GM18511 (cell line): ENCODE measurements around the gene GAL.

Source experiments
- ATAC-seq: cut with Tn5 transposase; IDR thresholded peaks from one replicate; pipeline ENCODE4 v1.9.1; 2021; ENCODE audit warnings: mild to moderate bottlenecking, moderate library complexity; ENCODE audit not compliant: unreplicated experiment

Gene GAL

DNA sequence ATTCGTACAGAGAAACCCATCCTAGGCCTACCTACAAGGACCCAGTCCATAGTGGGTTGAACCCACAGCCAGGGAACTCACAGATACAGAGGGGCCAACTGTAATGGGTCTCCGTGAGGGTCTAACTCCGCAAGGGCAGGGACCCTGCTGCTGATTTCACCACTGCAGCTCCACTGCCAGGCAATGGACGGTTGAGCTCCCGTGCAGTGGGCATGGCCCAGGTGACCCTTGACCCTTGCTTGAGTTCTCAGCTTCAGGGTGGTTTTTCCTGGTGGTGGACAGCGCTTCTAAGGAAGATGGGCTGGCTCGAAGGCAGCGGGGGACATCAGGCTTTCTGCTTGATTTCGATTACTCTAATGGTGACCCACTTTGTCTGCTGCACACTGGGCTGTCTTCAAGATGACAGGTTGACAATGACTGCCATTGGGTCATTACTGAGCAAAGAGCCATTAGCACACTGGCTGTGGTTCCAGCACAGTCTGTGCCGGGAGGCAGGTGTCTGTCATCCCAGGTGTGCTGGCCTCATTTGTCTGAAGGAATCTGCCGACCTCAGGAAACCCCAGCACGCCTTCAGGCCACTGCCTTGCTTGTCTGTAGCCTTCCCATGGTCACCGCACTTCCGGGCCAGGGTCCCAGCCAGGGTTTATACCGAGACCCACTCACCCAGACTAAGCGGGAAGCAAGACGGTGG, 3.7 kb upstream of the GAL start:
- ATAC-seq: no peak

DNA sequence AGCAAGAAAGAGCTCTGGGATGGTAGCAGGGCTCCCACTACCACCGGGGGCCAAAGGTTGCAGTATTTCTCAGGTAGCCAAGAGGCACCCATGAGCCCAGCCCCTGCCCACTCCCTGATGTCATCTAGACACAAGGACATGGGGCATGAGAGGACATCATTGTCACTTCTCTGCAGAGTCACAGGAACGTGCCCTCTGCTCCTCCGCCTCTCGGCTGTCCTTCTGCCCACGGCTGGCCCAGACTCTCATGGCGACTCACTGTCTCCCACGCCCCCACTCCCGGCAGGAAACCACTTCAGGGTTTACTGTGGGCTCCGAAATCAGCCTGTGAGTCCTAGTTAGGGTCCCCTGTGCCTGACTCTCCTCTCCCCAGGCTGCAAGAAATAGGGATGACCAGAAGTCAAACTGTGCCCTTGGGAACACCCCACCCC, 1.8 kb upstream of the GAL start:
- ATAC-seq: no peak

DNA sequence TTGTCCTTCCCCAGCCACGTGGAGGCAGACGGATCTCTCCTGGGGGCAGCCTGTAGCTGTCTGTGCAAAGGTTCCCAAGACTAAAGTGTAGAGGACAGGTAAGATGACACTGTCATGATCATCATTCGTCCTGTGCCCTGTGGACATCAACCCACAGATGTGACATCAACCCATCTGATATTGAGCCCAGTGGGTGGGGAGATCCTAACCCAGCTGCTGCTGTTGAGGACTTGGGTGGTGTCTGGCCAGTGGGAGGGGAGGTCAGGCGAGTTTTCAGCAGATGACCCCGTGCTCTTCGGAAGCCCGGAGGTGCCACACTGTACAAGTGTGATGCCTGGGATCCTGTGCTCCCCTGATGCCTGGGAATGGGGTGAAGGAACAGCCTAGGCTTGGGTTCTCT, 1.2 kb upstream of the GAL start:
- no peak for ATAC-seq

DNA sequence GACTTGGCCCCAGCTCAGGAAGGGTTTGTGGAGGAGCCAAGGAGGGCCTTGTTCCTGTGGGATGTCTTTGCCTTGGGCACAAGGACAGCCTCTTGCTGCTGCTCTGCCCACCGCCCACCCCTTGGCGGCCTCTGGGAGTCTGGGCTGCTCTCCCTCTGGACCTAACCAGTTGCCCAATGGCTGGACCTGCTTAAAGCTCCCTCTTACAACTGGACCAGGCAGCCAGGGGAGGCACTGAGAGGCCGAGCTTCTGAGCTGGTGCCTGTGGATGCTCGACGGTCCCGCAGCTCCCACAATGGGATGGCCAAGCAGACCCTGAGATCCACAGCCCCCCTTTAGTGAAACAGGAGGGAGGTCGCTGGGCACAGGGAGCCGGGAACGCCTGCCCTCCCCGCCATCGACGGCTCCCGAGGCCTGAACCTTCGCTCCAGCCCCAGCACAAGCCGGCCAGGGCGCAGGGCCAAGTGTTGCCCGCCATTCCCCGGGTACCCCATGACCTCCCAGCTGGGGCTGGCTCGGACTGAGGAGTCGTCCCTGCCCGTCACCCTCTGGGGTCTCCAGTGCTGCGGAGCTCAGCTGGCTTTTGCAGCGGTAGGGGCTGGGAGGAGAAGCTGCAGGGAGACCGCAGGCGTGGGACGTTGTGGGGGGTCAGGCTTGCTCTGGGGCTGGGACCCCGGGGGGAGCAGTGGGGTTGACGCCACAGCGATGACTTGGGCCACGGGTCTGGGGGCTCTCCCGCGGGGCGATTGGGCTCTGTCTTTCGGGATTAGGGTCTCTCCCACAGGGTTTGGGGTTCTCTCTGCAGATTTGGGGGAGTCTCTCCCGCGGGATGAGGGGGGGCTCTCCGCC, 584 bp upstream of the GAL start:
- ATAC-seq: no peak

DNA sequence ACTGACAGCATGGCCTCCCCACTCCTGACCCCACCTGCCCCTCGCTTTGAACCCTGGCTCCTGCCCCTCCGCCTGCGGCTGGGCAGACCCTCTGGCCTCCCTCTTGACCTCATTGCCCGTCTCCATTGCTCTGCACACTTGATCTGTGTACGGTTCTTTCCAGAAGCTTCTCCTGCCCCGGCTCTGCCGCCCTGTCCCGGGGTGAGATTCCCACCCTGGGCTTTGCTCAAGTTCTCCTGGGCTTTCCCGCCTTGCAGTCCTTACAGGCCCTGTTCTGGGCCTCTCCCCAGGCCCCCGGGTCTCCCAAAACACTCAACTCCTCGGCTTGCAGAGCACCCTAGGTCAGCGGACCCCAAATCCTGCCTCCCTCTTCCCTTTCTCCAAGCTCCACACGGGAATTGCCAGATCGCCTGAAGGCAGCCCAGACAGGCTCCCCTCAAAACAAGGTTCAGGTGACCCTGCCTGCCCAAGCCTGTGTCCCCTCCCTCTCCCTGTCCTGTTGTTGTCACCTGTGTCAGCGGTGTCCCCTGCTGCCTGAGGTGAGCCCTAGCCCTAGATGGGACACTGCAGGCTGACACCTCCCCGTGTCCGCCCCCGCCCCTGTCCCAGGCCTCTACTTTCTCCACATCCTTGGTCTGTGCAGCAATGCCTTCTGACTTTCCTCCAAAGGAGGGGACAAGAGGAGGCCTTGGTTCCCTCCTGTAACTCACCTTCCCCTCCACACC, 1.5 kb downstream of the GAL start:
- no peak for ATAC-seq

DNA sequence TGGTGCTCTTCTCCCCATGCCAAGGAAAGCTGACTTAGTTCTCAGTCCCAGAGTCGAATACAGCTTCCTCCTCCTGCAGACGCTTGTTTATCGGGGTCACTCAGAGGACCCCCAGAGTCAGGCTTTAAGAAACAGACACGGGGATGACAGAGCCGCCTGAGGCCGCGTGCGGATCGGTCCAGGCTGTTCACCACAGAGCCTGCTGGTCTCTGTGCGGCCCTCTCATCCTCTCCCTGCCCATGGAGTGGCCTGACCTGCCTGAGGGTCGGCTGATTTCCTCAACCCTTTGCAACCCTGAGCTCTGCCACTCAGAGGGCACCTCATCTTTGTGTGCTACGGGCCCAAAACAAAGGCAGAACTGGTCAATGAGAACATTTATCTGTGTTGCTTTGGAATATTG, 2.1 kb downstream of the GAL start:
- ATAC-seq: no peak

DNA sequence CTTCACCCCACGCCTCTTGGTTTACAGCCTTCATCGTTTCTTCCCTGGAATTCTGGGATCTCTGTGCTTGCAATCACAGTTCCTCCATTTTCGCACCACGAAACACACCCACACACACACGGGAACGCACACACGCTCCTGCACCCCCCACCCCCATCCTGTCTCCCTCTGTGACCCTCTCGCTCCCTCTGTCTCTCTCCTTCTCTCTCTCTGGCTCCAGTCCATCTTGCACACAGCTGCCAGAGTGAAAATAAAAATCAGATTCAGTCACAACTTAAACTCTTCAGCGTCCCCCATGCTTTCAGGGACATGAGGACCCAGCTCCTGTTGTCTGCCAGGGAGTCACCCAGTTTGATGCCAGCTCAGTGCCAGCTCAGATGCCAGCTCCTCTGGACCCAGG, 3.0 kb downstream of the GAL start:
- ATAC-seq: no peak

DNA sequence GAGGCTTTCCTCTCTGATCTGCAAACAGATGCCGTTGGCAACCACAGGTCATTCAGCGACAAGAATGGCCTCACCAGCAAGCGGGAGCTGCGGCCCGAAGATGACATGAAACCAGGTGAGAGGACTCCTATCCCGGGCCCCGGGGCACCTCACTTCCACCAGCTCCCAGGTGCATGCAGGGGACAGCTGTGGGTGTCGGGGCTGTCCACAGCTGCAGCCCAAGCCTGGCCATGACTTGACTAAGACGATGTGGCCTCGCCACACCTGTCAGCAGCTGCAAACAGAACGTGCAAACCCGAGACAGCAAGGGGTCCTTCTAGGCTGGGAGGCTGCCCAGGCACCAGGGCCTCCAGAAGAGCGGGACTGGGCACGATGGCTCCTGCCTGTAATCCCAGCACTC, 3.6 kb downstream of the GAL start:
- ATAC-seq: no peak

DNA sequence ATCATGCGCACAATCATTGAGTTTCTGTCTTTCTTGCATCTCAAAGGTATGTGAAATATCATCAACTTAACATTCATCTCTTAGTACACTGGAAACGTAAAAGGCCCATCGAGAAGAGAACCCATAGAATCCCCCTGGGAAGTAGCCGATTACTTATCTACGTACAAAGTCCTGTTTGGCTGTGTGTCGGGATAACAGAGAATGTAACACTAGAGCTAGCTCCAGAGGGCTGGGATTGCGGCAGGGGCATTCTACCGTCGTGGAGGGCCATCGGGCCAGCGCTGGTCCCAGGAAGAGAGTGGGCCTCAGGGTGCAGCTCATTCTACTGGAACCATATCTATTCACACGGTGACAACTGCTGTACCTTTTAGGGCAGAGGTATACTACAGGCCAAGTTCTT, 4.5 kb downstream of the GAL start:
- no peak for ATAC-seq

DNA sequence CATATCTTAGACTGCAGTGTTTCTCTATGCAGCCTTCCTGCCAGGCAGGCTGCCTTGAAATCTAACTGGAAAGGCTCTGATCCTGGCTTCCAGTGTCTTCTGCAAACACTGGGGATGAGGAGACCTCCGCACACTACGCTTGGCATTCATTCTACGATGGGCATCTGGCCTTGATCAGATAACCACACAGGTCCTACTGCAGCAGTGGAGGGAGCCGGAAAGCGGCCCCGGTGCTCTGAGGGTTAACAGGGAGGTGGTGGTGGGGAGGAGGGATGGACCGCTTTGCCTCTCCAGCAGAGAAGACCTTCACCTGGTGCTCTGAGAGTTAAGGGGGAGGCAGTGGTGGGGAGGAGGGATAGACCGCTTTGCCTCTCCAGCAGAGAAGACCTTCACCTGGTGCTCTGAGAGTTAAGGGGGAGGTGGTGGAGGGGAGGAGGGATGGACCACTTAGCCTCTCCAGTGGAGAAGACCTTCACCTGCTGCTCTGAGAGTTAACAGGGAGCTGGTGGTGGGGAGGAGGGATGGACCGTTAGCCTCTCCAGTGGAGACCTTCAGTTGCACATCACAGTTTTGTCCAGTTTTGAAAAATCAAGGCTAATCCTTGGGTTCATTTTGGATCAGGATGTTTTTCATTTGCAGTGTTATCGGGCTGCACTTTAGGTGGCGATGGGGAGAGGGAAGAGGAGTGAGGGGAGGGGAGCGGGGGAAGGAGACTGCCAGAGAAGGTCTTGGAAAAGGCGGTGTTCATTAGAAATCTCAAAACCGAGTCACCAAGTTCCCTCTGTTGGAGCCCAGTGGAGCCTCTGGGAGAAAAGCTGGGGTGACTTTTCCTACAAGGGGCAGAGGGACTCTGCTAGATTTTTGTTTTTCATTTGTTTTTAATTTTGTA, 5.6 kb downstream of the GAL start:
- no peak for ATAC-seq

DNA sequence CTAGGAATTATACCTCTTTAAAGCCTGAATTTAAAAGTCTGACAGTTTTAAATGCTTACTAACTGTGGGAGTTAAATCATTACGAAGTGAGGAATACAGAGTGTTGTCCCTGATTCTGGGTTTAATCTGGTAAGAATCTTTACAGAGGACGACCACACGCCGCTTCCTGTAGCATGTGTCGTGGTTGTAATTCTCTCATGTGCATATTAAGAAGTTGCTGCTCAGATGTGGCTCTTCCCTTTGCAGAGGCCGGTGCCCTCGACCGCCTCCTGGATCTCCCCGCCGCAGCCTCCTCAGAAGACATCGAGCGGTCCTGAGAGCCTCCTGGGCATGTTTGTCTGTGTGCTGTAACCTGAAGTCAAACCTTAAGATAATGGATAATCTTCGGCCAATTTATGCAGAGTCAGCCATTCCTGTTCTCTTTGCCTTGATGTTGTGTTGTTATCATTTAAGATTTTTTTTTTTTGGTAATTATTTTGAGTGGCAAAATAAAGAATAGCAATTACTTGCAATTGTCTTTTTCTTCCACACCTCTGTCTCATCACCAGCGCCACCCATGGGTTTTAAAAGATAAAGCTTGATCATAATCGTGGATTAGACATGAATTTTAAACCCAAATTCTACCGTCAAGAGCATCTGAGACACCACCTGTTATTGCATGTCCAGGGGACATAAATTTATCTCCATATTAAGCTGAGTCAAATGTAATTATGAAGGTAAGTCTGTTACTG, 6.5 kb downstream of the GAL start:
- ATAC-seq: no peak

DNA sequence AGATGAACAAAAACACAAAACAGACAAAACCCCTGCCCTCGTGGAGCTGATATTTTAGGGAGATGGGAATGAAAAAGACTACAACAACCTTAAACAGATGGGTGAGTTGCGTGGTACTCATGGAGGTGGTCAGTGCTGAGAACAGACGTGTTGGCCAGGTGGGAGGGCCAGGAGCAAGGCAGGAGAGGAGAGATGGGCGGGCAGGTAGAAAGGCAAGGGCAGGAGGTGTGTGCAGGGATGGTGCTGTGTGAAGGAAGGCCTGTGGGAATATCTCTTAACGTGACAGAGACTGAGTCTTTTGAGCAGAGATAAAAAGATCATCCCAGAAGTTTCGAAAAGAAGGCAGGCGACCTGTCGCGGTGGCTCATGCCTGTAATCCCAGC, 7.0 kb downstream of the GAL start:
- no peak for ATAC-seq

DNA sequence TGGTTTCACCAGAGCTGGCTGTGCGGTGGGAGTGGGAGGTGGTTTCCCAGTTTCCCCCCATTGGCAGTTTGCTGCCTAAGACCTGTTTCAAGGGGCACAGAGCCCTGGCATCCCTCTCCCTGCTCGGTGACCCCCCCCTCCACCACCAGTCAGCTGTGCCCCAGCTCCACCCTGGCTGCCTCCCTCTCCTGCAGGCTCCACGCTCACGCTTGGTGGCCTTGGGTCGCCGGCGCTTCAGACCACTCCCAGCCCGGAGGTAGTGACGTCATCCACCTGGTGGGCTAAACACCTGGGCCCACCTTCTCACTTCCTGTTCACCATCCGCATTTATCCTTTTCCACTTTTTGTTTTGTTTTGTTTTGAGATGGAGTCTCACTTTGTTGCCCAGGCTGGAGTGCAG, 7.8 kb downstream of the GAL start:
- no peak for ATAC-seq

DNA sequence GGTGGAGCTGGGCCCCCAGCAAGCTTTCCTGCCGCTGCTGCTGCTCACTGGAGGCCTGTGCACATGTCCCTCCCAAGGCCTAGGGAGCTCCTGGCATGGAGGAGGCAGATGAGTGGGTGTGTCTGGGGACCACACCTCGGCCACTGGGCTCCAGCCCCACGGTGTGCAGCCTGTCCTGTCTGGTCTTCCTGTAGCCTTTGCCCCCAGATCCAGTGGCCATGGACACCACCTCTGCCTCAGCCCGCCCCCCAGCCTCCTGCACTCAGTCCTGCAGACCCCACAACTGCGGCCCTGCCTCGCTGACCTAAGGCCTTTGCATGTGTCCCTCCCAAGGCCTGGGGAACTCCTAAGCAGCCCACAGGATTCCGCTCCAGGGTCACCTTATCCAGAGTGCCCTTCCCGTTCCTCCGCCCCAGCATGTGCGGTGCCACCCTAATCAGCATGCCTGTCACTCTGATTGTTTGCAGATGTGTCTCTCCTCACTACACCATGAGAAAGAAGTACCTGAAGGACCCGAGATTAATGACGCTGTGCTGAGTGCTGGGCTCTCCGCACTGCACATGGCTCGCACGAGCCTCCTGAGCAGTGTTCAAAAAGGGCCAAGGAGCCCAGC, 8.6 kb downstream of the GAL start:
- ATAC-seq: no peak

DNA sequence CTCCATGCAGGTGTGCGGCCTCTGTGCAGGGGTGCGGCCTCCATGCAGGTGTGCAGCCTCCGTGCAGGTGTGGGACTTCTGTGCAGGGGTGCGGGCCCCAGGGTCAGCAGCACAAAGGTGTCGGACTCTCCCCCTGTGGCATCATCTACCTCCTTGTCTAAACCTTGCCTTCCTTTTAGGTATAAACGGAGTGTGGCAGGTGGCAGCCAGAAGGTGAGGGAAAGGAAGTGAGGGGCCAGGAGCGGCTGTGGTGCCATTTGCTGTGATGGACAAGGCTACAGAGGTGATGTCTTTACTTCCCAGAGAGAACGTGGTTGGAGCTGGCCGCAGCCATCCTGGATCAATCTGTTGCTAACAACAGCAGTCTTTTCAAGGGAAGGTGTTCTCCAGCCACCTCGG, 9.1 kb downstream of the GAL start:
- ATAC-seq: no peak

DNA sequence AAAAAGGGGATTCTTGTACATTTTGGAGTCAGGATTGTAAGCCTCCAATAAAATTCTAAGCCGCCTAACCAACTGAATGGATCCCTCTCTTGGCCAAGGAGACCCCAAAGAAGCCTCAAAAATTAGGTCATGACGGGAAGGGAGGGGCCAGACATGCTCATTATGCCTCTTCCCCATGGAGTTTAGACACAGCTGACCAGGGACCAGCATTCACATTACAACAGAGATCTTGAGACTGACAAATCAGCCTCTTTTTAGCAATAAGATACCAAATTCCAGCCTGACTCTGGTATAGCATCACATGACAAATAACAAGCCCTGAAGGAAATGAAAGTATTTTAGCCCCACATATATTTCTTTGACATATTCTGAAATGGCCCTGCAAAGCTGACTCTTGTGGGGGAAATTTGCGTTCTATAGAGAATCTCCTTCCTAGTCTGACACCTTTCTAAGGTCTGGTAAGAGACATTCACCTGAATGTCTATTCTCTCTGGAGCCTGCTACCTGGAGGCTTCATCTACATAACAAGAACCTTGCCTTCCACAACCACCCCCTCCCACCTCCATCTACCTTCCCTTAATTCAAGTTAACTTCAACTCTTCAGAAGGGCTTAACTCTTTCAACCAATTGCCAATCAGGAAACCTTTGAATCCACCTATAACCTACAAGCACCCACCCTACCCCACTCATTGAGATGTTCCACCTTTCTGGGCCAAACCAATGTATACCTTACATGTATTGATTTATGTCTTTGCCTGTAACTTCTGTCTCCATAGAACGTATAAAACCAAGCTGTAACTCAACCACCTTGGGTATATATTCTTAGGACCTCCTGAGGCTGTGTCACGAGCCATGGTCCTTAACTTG, 10.3 kb downstream of the GAL start:
- no peak for ATAC-seq

DNA sequence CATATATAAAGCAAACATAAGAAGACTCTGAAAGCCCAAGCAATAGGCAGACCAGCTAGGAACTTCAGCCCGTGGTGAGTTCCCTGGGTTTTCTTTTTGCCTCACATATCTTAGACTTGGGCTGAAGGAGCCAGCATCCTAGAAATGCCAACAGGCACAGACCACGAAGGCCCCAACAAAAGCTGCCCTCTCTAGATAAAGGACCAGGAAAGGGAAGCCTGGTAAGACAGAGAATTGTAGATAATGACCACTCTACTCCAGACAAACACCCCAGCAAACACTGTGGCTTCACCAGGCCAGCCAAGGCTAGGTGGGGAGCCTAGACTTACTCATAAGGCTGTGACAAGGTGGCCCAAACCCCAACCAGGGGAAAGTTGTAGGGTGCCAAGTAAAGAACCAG, 11.2 kb downstream of the GAL start:
- ATAC-seq: no peak

DNA sequence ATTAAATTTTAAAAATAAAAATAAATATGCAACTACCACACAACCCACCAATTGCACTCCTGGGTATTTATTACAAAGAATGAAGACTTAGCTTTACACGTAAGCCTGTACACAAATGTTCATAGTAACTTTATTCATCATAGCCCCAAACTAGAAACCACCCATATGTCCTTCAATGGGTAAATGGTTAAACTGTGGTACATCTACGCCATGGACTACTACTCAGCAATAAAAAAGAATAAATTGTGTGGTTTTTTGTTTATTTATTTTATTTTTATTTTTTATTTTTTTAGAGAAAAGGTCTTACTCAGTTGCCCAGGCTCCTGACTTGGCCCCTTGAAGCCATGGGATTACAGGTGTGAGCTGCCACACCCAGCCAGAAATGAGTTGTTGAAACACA, 14.6 kb downstream of the GAL start:
- no peak for ATAC-seq

DNA sequence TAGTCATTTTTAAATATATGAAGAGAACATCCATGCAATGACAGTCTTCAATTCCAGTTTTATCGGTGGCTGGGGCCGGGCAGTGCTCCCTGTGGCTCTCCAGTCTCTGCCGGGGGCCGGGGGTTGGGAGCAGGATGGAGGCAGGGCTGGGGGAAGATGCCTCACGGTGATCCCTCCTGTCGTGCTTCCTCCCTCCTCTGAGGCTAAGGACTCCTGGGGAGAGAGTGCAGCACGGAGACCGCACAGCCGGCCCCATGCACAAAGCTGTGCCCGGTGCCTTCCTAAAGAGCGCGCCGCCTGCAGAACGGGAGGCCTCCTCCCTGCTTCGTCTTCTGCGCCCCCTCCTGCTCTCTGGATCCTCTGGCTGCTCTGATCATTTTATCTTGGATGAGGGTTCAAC, 20.5 kb downstream of the GAL start:
- ATAC-seq: no peak
